HG02938 (cell line): Measurements from ENCODE around the gene RFNG.

Source experiments
- ATAC-seq: cut with Tn5 transposase; IDR thresholded peaks from one replicate; pipeline ENCODE4 v1.9.1; 2021; ENCODE audit warnings: mild to moderate bottlenecking, moderate library complexity; ENCODE audit not compliant: unreplicated experiment

RFNG gene

GRCh38 chr17:82029990-82030469 lies 21.6 kb downstream of the RFNG start:
- no peak for ATAC-seq

- ATAC-seq, result no peak
Observed at GRCh38 chr17:82029391-82029790, 22.2 kb downstream of the RFNG start.

GRCh38 chr17:82028966-82029365 lies 22.6 kb downstream of the RFNG start:
- no peak for ATAC-seq

- no peak for ATAC-seq
Observed at GRCh38 chr17:82028246-82028645, 23.4 kb downstream of the RFNG start.

GRCh38 chr17:82025401-82026107 lies 26.1 kb downstream of the RFNG start:
- no peak for ATAC-seq

- ATAC-seq, result no peak
Observed at GRCh38 chr17:82024859-82025258, 26.8 kb downstream of the RFNG start.

- ATAC-seq, result no peak
Observed at GRCh38 chr17:82023447-82024241, 28.0 kb downstream of the RFNG start.

- ATAC-seq, result peak; percentile 90
Observed at GRCh38 chr17:82022981-82023446, 28.6 kb downstream of the RFNG start, which contains the start of gene LRRC45. Gene LRRC45, plus strand, starts transcription at chr17:82023305. Its CDS starts 339 bp downstream, at chr17:82023644.

GRCh38 chr17:82022310-82022980 lies 29.2 kb downstream of the RFNG start, which contains the start of gene CENPX:
Gene CENPX, minus strand, starts transcription at chr17:82022878. Its CDS starts 17 bp downstream, at chr17:82022861.
- no peak for ATAC-seq

- ATAC-seq, result no peak
Observed at GRCh38 chr17:82021900-82022309, 29.7 kb downstream of the RFNG start.

- ATAC-seq, result no peak
Observed at GRCh38 chr17:82021107-82021899, 30.3 kb downstream of the RFNG start.

GRCh38 chr17:82020572-82021106 lies 31.0 kb downstream of the RFNG start:
- ATAC-seq, result no peak

- no peak for ATAC-seq
Observed at GRCh38 chr17:82019690-82020571, 31.7 kb downstream of the RFNG start.

- ATAC-seq, result no peak
Observed at GRCh38 chr17:82018989-82019689, 32.5 kb downstream of the RFNG start.

- no peak for ATAC-seq
Observed at GRCh38 chr17:82018152-82018988, 33.2 kb downstream of the RFNG start.

- no peak for ATAC-seq
Observed at GRCh38 chr17:82017612-82018151, 33.9 kb downstream of the RFNG start.

GRCh38 chr17:82016875-82017459 lies 34.6 kb downstream of the RFNG start:
- no peak for ATAC-seq
